ENCODE data around the gene TRAPPC5.

TRAPPC5 gene

GRCh38 chr19:7679771-7680605 lies 645 bp upstream of the TRAPPC5 start:
- Histone ChIP-seq H3K4me3 (ENCODE audit: low read length) (peak overlapping the region; percentile 80), H3K27ac (ENCODE audit: low read length) (no peak overlapping the region), H3K36me3 (ENCODE audit: control insufficient read depth, low read depth, low read length) (peaks cover 6% of the 10 kb centered on the region), H3K27me3 (ENCODE audit: control insufficient read depth, insufficient read depth, low read length) (peaks cover 27% of the 10 kb centered on the region), H3K4me1 (ENCODE audit: control insufficient read depth, low read depth, low read length) (peaks cover 4% of the 10 kb centered on the region), H3K9me3 (ENCODE audit: control insufficient read depth, low read depth, low read length) (no peaks in the 10 kb centered on the region), H3K9ac (ENCODE audit: low read length) (no peak overlapping the region)

GRCh38 chr19:7681340-7682174 lies 924 bp downstream of the TRAPPC5 start:
- peak overlapping the region; percentile 80 for H3K4me3 ChIP-seq (ENCODE audit: low read length)
- no peaks in the 10 kb centered on the region for H3K9me3 ChIP-seq (ENCODE audit: control insufficient read depth, low read depth, low read length)
- H3K36me3 ChIP-seq (ENCODE audit: control insufficient read depth, low read depth, low read length): peaks cover 6% of the 10 kb centered on the region
- H3K27ac ChIP-seq (ENCODE audit: low read length): no peak overlapping the region
- H3K4me1 ChIP-seq (ENCODE audit: control insufficient read depth, low read depth, low read length): peaks cover 4% of the 10 kb centered on the region
- peaks cover 23% of the 10 kb centered on the region for H3K27me3 ChIP-seq (ENCODE audit: control insufficient read depth, insufficient read depth, low read length)
- peak overlapping the region; percentile 65 for H3K9ac ChIP-seq (ENCODE audit: low read length)

GRCh38 chr19:7682175-7682855 lies 1.7 kb downstream of the TRAPPC5 start:
- Histone ChIP-seq H3K27me3 (ENCODE audit: control insufficient read depth, insufficient read depth, low read length) (peaks cover 16% of the 10 kb centered on the region), H3K27ac (ENCODE audit: low read length) (no peak overlapping the region), H3K36me3 (ENCODE audit: control insufficient read depth, low read depth, low read length) (peaks cover 6% of the 10 kb centered on the region), H3K4me3 (ENCODE audit: low read length) (peak overlapping the region; percentile 80), H3K4me1 (ENCODE audit: control insufficient read depth, low read depth, low read length) (peaks cover 4% of the 10 kb centered on the region), H3K9ac (ENCODE audit: low read length) (peak overlapping the region; percentile 65), H3K9me3 (ENCODE audit: control insufficient read depth, low read depth, low read length) (no peaks in the 10 kb centered on the region)

GRCh38 chr19:7685546-7686445 lies 5.2 kb downstream of the TRAPPC5 start:
- Histone ChIP-seq H3K27me3 (ENCODE audit: control insufficient read depth, insufficient read depth, low read length) (no peaks in the 10 kb centered on the region), H3K9ac (ENCODE audit: low read length) (no peak overlapping the region), H3K36me3 (ENCODE audit: control insufficient read depth, low read depth, low read length) (peaks cover 6% of the 10 kb centered on the region), H3K27ac (ENCODE audit: low read length) (no peak overlapping the region), H3K9me3 (ENCODE audit: control insufficient read depth, low read depth, low read length) (no peaks in the 10 kb centered on the region), H3K4me3 (ENCODE audit: low read length) (no peak overlapping the region), H3K4me1 (ENCODE audit: control insufficient read depth, low read depth, low read length) (peaks cover 4% of the 10 kb centered on the region)

- Histone ChIP-seq H3K36me3 (ENCODE audit: control insufficient read depth, low read depth, low read length) (peaks cover 6% of the 10 kb centered on the region), H3K27me3 (ENCODE audit: control insufficient read depth, insufficient read depth, low read length) (no peaks in the 10 kb centered on the region), H3K9ac (ENCODE audit: low read length) (no peak overlapping the region), H3K9me3 (ENCODE audit: control insufficient read depth, low read depth, low read length) (no peaks in the 10 kb centered on the region), H3K4me3 (ENCODE audit: low read length) (no peak overlapping the region), H3K4me1 (ENCODE audit: control insufficient read depth, low read depth, low read length) (peaks cover under 1% of the 10 kb centered on the region), H3K27ac (ENCODE audit: low read length) (no peak overlapping the region)
Observed at GRCh38 chr19:7687177-7687576, 6.5 kb downstream of the TRAPPC5 start.

GRCh38 chr19:7689165-7689564 lies 8.5 kb downstream of the TRAPPC5 start:
- Histone ChIP-seq H3K27me3 (ENCODE audit: control insufficient read depth, insufficient read depth, low read length) (no peaks in the 10 kb centered on the region), H3K36me3 (ENCODE audit: control insufficient read depth, low read depth, low read length) (no peaks in the 10 kb centered on the region), H3K9ac (ENCODE audit: low read length) (no peak overlapping the region), H3K27ac (ENCODE audit: low read length) (no peak overlapping the region), H3K9me3 (ENCODE audit: control insufficient read depth, low read depth, low read length) (no peaks in the 10 kb centered on the region), H3K4me1 (ENCODE audit: control insufficient read depth, low read depth, low read length) (no peaks in the 10 kb centered on the region), H3K4me3 (ENCODE audit: low read length) (no peak overlapping the region)

GRCh38 chr19:7690779-7691258 lies 10.2 kb downstream of the TRAPPC5 start:
- no peaks in the 10 kb centered on the region for H3K36me3 ChIP-seq (ENCODE audit: control insufficient read depth, low read depth, low read length)
- no peaks in the 10 kb centered on the region for H3K4me1 ChIP-seq (ENCODE audit: control insufficient read depth, low read depth, low read length)
- no peaks in the 10 kb centered on the region for H3K27me3 ChIP-seq (ENCODE audit: control insufficient read depth, insufficient read depth, low read length)
- no peak overlapping the region for H3K4me3 ChIP-seq (ENCODE audit: low read length)
- no peaks in the 10 kb centered on the region for H3K9me3 ChIP-seq (ENCODE audit: control insufficient read depth, low read depth, low read length)
- H3K27ac ChIP-seq (ENCODE audit: low read length): no peak overlapping the region
- no peak overlapping the region for H3K9ac ChIP-seq (ENCODE audit: low read length)

GRCh38 chr19:7691497-7691896 lies 10.9 kb downstream of the TRAPPC5 start:
- H3K27ac ChIP-seq (ENCODE audit: low read length): no peak overlapping the region
- no peaks in the 10 kb centered on the region for H3K9me3 ChIP-seq (ENCODE audit: control insufficient read depth, low read depth, low read length)
- no peaks in the 10 kb centered on the region for H3K4me1 ChIP-seq (ENCODE audit: control insufficient read depth, low read depth, low read length)
- H3K36me3 ChIP-seq (ENCODE audit: control insufficient read depth, low read depth, low read length): no peaks in the 10 kb centered on the region
- H3K27me3 ChIP-seq (ENCODE audit: control insufficient read depth, insufficient read depth, low read length): no peaks in the 10 kb centered on the region
- H3K4me3 ChIP-seq (ENCODE audit: low read length): no peak overlapping the region
- no peak overlapping the region for H3K9ac ChIP-seq (ENCODE audit: low read length)

GRCh38 chr19:7692417-7693088 lies 11.9 kb downstream of the TRAPPC5 start:
- Histone ChIP-seq H3K9me3 (ENCODE audit: control insufficient read depth, low read depth, low read length) (no peaks in the 10 kb centered on the region), H3K27ac (ENCODE audit: low read length) (no peak overlapping the region), H3K27me3 (ENCODE audit: control insufficient read depth, insufficient read depth, low read length) (no peaks in the 10 kb centered on the region), H3K4me1 (ENCODE audit: control insufficient read depth, low read depth, low read length) (no peaks in the 10 kb centered on the region), H3K4me3 (ENCODE audit: low read length) (no peak overlapping the region), H3K36me3 (ENCODE audit: control insufficient read depth, low read depth, low read length) (no peaks in the 10 kb centered on the region), H3K9ac (ENCODE audit: low read length) (no peak overlapping the region)

GRCh38 chr19:7694499-7694898 lies 13.9 kb downstream of the TRAPPC5 start:
- no peak overlapping the region for H3K4me3 ChIP-seq (ENCODE audit: low read length)
- H3K27me3 ChIP-seq (ENCODE audit: control insufficient read depth, insufficient read depth, low read length): peaks cover 13% of the 10 kb centered on the region
- H3K9ac ChIP-seq (ENCODE audit: low read length): no peak overlapping the region

More at GRCh38 chr19:7694499-7694898, 13.9 kb downstream of the TRAPPC5 start:
- H3K36me3 ChIP-seq (ENCODE audit: control insufficient read depth, low read depth, low read length): no peaks in the 10 kb centered on the region
- H3K4me1 ChIP-seq (ENCODE audit: control insufficient read depth, low read depth, low read length): no peaks in the 10 kb centered on the region
- no peak overlapping the region for H3K27ac ChIP-seq (ENCODE audit: low read length)
- no peaks in the 10 kb centered on the region for H3K9me3 ChIP-seq (ENCODE audit: control insufficient read depth, low read depth, low read length)
